Measurements from ENCODE around the gene PI4K2B.

The PI4K2B gene

DNA sequence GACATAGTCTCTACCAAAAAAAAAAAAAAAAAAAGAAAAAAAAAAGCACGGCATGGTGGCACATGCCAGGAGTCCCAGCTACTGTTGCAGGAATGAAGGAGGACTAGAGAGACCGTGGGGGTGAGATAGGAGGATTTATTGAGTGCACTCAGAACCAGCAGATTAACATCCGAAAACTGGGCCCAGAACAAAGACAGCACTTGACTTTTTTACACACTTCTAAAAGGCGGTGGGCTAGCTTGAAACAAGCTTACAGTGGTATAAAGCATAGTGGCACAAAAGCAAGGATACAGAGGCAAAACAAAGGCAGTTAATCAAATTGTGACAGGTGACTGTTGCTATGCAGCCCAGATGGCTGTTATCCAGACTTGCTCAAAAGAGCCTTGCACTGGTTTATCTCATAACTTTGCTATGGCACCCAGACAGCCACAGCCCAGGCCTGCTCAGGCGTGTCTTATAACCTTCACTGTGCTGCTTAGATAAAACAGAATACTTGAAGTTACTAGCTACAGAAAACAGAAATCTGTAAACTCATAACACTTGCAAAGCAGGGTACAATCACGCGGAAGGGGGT is 9.9 kb upstream of the PI4K2B start (continued):
- TF ChIP-seq, protein P1, sequence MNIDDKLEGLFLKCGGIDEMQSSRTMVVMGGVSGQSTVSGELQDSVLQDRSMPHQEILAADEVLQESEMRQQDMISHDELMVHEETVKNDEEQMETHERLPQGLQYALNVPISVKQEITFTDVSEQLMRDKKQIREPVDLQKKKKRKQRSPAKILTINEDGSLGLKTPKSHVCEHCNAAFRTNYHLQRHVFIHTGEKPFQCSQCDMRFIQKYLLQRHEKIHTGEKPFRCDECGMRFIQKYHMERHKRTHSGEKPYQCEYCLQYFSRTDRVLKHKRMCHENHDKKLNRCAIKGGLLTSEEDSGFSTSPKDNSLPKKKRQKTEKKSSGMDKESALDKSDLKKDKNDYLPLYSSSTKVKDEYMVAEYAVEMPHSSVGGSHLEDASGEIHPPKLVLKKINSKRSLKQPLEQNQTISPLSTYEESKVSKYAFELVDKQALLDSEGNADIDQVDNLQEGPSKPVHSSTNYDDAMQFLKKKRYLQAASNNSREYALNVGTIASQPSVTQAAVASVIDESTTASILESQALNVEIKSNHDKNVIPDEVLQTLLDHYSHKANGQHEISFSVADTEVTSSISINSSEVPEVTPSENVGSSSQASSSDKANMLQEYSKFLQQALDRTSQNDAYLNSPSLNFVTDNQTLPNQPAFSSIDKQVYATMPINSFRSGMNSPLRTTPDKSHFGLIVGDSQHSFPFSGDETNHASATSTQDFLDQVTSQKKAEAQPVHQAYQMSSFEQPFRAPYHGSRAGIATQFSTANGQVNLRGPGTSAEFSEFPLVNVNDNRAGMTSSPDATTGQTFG (tag by site-specific recombination; IDR thresholded peaks at IDR 0.05; ENCODE audit: borderline replicate concordance), result no peak
- TF ChIP-seq ZNF248 (tag by site-specific recombination; IDR thresholded peaks at IDR 0.05) (peak; percentile 94), ZNF214 (tag by site-specific recombination; IDR thresholded peaks at IDR 0.05; ENCODE audit: borderline replicate concordance) (0 out of 2 replicates have a peak, but pooled peaks have one; percentile 51), ZNF585B (tag by site-specific recombination; IDR thresholded peaks at IDR 0.05) (peak; percentile 28; the same call in 1 of the 2 replicates), TRIM28 (IDR thresholded peaks at IDR 0.05; ENCODE audit: borderline replicate concordance, low read length) (peak; percentile 99; the same call in 1 of the 2 replicates), ZNF112 (tag by site-specific recombination; IDR thresholded peaks at IDR 0.05) (0 out of 2 replicates have a peak, but pooled peaks have one; percentile 21), ZNF37A (tag by site-specific recombination; IDR thresholded peaks at IDR 0.05) (0 out of 2 replicates have a peak, but pooled peaks have one; percentile 22), ZNF549 (tag by site-specific recombination; IDR thresholded peaks at IDR 0.05) (0 out of 2 replicates have a peak, but pooled peaks have one; percentile 20), SP7 (tag by site-specific recombination; IDR thresholded peaks at IDR 0.05) (peak; percentile 42; the same call in 1 of the 2 replicates), KLF16 (tag by site-specific recombination; IDR thresholded peaks at IDR 0.05) (0 out of 2 replicates have a peak, but pooled peaks have one; percentile 24), ZNF391 (tag by site-specific recombination; IDR thresholded peaks at IDR 0.05; ENCODE audit: borderline replicate concordance, low read depth) (peak; percentile 85; the same call in 1 of the 2 replicates), ZFP41 (tag by site-specific recombination; IDR thresholded peaks at IDR 0.05; ENCODE audit: borderline replicate concordance) (no peak), ZNF544 (tag by site-specific recombination; IDR thresholded peaks at IDR 0.05) (0 out of 2 replicates have a peak, but pooled peaks have one; percentile 56), ZFP37 (tag by site-specific recombination; IDR thresholded peaks at IDR 0.05) (0 out of 2 replicates have a peak, but pooled peaks have one; percentile 56), ZNF677 (tag by site-specific recombination; IDR thresholded peaks at IDR 0.05) (peak; percentile 67), ZNF169 (tag by site-specific recombination; IDR thresholded peaks at IDR 0.05) (peak; percentile 95), ZNF510 (tag by site-specific recombination; IDR thresholded peaks at IDR 0.05; ENCODE audit: insufficient replicate concordance) (peak; percentile 50), SCRT1 (tag by site-specific recombination; IDR thresholded peaks at IDR 0.05; ENCODE audit: borderline replicate concordance) (0 out of 2 replicates have a peak, but pooled peaks have one; percentile 30), ZNF350 (tag by site-specific recombination; IDR thresholded peaks at IDR 0.05) (peak; percentile 81), ZNF184 (tag by site-specific recombination; IDR thresholded peaks at IDR 0.05) (peak; percentile 71; the same call in 1 of the 2 replicates), ZNF626 (tag by site-specific recombination; IDR thresholded peaks at IDR 0.05) (peak; percentile 98)
- TF ChIP-seq, protein P2, sequence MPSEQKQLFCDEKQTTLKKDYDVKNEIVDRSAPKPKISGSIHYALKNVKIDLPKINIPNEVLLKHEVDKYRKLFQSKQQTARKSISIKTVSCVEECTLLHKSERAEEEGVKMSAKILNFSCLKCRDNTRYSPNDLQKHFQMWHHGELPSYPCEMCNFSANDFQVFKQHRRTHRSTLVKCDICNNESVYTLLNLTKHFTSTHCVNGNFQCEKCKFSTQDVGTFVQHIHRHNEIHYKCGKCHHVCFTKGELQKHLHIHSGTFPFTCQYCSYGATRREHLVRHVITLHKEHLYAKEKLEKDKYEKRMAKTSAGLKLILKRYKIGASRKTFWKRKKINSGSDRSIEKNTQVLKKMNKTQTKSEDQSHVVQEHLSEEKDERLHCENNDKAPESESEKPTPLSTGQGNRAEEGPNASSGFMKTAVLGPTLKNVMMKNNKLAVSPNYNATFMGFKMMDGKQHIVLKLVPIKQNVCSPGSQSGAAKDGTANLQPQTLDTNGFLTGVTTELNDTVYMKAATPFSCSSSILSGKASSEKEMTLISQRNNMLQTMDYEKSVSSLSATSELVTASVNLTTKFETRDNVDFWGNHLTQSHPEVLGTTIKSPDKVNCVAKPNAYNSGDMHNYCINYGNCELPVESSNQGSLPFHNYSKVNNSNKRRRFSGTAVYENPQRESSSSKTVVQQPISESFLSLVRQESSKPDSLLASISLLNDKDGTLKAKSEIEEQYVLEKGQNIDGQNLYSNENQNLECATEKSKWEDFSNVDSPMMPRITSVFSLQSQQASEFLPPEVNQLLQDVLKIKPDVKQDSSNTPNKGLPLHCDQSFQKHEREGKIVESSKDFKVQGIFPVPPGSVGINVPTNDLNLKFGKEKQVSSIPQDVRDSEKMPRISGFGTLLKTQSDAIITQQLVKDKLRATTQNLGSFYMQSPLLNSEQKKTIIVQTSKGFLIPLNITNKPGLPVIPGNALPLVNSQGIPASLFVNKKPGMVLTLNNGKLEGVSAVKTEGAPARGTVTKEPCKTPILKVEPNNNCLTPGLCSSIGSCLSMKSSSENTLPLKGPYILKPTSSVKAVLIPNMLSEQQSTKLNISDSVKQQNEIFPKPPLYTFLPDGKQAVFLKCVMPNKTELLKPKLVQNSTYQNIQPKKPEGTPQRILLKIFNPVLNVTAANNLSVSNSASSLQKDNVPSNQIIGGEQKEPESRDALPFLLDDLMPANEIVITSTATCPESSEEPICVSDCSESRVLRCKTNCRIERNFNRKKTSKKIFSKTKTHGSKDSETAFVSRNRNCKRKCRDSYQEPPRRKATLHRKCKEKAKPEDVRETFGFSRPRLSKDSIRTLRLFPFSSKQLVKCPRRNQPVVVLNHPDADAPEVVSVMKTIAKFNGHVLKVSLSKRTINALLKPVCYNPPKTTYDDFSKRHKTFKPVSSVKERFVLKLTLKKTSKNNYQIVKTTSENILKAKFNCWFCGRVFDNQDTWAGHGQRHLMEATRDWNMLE (tag by site-specific recombination; conservative IDR thresholded peaks at IDR 0.05; ENCODE audit: low read depth), result peak; percentile 75
- TF ChIP-seq, protein P3, sequence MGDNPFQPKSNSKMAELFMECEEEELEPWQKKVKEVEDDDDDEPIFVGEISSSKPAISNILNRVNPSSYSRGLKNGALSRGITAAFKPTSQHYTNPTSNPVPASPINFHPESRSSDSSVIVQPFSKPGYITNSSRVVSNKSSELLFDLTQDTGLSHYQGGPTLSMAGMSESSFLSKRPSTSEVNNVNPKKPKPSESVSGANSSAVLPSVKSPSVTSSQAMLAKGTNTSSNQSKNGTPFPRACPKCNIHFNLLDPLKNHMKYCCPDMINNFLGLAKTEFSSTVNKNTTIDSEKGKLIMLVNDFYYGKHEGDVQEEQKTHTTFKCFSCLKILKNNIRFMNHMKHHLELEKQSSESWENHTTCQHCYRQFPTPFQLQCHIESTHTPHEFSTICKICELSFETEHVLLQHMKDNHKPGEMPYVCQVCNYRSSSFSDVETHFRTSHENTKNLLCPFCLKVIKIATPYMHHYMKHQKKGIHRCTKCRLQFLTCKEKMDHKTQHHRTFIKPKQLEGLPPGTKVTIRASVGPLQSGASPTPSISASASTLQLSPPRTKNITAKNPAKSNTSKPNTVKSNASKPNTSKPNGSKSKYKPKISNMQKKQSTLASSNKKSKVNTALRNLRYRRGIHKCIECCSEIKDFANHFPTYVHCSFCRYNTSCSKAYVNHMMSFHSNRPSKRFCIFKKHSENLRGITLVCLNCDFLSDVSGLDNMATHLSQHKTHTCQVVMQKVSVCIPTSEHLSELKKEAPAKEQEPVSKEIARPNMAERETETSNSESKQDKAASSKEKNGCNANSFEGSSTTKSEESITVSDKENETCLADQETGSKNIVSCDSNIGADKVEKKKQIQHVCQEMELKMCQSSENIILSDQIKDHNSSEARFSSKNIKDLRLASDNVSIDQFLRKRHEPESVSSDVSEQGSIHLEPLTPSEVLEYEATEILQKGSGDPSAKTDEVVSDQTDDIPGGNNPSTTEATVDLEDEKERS (tag by site-specific recombination; IDR thresholded peaks at IDR 0.05), result peak; percentile 99
- TF ChIP-seq, protein P4, sequence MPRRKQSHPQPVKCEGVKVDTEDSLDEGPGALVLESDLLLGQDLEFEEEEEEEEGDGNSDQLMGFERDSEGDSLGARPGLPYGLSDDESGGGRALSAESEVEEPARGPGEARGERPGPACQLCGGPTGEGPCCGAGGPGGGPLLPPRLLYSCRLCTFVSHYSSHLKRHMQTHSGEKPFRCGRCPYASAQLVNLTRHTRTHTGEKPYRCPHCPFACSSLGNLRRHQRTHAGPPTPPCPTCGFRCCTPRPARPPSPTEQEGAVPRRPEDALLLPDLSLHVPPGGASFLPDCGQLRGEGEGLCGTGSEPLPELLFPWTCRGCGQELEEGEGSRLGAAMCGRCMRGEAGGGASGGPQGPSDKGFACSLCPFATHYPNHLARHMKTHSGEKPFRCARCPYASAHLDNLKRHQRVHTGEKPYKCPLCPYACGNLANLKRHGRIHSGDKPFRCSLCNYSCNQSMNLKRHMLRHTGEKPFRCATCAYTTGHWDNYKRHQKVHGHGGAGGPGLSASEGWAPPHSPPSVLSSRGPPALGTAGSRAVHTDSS (tag by site-specific recombination; IDR thresholded peaks at IDR 0.05), result peak; percentile 31; the same call in 1 of the 2 replicates
- TF ChIP-seq, protein P5, sequence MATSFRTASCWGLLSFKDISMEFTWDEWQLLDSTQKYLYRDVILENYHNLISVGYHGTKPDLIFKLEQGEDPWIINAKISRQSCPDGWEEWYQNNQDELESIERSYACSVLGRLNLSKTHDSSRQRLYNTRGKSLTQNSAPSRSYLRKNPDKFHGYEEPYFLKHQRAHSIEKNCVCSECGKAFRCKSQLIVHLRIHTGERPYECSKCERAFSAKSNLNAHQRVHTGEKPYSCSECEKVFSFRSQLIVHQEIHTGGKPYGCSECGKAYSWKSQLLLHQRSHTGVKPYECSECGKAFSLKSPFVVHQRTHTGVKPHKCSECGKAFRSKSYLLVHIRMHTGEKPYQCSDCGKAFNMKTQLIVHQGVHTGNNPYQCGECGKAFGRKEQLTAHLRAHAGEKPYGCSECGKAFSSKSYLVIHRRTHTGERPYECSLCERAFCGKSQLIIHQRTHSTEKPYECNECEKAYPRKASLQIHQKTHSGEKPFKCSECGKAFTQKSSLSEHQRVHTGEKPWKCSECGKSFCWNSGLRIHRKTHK (tag by site-specific recombination; IDR thresholded peaks at IDR 0.05), result peak; percentile 44; the same call in 1 of the 2 replicates

Data from HEK293 (cell line).